HEK293T (cell line): ENCODE data around the gene RCAN3.

Experiments
- CTCF ChIA-PET: fragments of 350-600 bp; formaldehyde crosslinking; extraction: SDS; loops from one replicate; lab custom pipeline; 2021; ENCODE audit warnings: antibody characterized with exemption, inconsistent platforms; lab: Yijun Ruan, JAX
- POLR2A ChIA-PET: fragments of 350-600 bp; formaldehyde crosslinking; extraction: SDS; loops from one replicate; lab custom pipeline; 2020; ENCODE audit warnings: antibody characterized with exemption, inconsistent platforms; lab: Yijun Ruan, JAX
- DNase-seq: peaks from one replicate; pipeline ENCODE4 v3.0.0; 2012; ENCODE audit warnings: mixed read lengths; ENCODE audit errors: extremely low spot score
- ARNT ChIP-seq: fragments of 450-650 bp; IDR thresholded peaks from 2 replicates; pipeline ENCODE4 v1.6.1; 2017; ENCODE audit warnings: mild to moderate bottlenecking
- BHLHE40 ChIP-seq: fragments of 450-650 bp; IDR thresholded peaks from 2 replicates; pipeline ENCODE4 v1.6.1; 2016; ENCODE audit warnings: mild to moderate bottlenecking, moderate library complexity, borderline replicate concordance
- CTBP1 ChIP-seq: fragments of 450-650 bp; IDR thresholded peaks from 2 replicates; pipeline ENCODE4 v1.6.1; 2016; ENCODE audit warnings: borderline replicate concordance
- ELF4 ChIP-seq: fragments of 450-650 bp; IDR thresholded peaks from 2 replicates; pipeline ENCODE4 v1.6.1; 2017; ENCODE audit warnings: antibody characterized with exemption
- FOXA1 ChIP-seq: fragments of 450-650 bp; IDR thresholded peaks from 2 replicates; pipeline ENCODE4 v1.6.1; 2016; ENCODE audit warnings: mild to moderate bottlenecking
- FOXK2 ChIP-seq: fragments of 450-650 bp; IDR thresholded peaks from 2 replicates; pipeline ENCODE4 v1.6.1; 2016; ENCODE audit warnings: mild to moderate bottlenecking
- FOXM1 ChIP-seq: fragments of 450-650 bp; IDR thresholded peaks from 2 replicates; pipeline ENCODE4 v1.6.1; 2017; ENCODE audit warnings: mild to moderate bottlenecking, borderline replicate concordance
- HDGF ChIP-seq: fragments of 450-650 bp; IDR thresholded peaks from 2 replicates; pipeline ENCODE4 v1.6.1; 2017; ENCODE audit warnings: antibody characterized with exemption, borderline replicate concordance
- L3MBTL2 ChIP-seq: fragments of 450-650 bp; conservative IDR thresholded peaks from 2 replicates; pipeline ENCODE4 v1.6.1; 2016; ENCODE audit warnings: mild to moderate bottlenecking
- LEF1 ChIP-seq: fragments of 450-650 bp; IDR thresholded peaks from 2 replicates; pipeline ENCODE4 v1.6.1; 2017; ENCODE audit warnings: mild to moderate bottlenecking, borderline replicate concordance
- NFRKB ChIP-seq: fragments of 450-650 bp; IDR thresholded peaks from 2 replicates; pipeline ENCODE4 v1.6.1; 2016; ENCODE audit warnings: mild to moderate bottlenecking, moderate library complexity
- PKNOX1 ChIP-seq: fragments of 450-650 bp; IDR thresholded peaks from 2 replicates; pipeline ENCODE4 v1.6.1; 2016
- SP1 ChIP-seq: fragments of 450-650 bp; IDR thresholded peaks from 2 replicates; pipeline ENCODE4 v1.6.1; 2017
- SUZ12 ChIP-seq: fragments of 450-650 bp; IDR thresholded peaks from 2 replicates; pipeline ENCODE4 v1.6.1; 2016; ENCODE audit warnings: mild to moderate bottlenecking
- TARDBP ChIP-seq: fragments of 450-650 bp; IDR thresholded peaks from 2 replicates; pipeline ENCODE4 v1.6.1; 2016
- ZNF384 ChIP-seq: fragments of 450-650 bp; IDR thresholded peaks from 2 replicates; pipeline ENCODE4 v1.6.1; 2016

The RCAN3 gene

GRCh38 chr1:24558455-24558854, 55.8 kb downstream of the RCAN3 start:
- POLR2A ChIA-PET, result interaction anchor here (0.8 kb wide), 1 partner anchor 56 kb away, joined by 3 read pairs; the partner anchor contains the start of gene RCAN3
- TF ChIP-seq ELF4 (no peak), FOXA1 (no peak), FOXM1 (no peak), ZNF384 (no peak), TARDBP (no peak), CTBP1 (no peak), L3MBTL2 (no peak)
- CTCF ChIA-PET, result interaction anchor here (0.8 kb wide), 1 partner anchor 29 kb away, joined by 3 read pairs; no protein-coding TSS in a partner anchor
- DNase-seq, result no peak

- CTCF ChIA-PET, result no interaction called here
- POLR2A ChIA-PET, result no interaction called here
- no peak for DNase-seq
- TF ChIP-seq PKNOX1, result no peak
- TF ChIP-seq NFRKB, result no peak
- TF ChIP-seq SP1, result no peak
- no peak for TF ChIP-seq CTBP1
- no peak for TF ChIP-seq SUZ12
- TF ChIP-seq L3MBTL2, result no peak
- no peak for TF ChIP-seq LEF1
- TF ChIP-seq ARNT, result no peak
Measured at GRCh38 chr1:24558902-24559791, 56.5 kb downstream of the RCAN3 start.

GRCh38 chr1:24560361-24560760, 57.7 kb downstream of the RCAN3 start:
- POLR2A ChIA-PET, result no interaction called here
- DNase-seq, result no peak
- CTCF ChIA-PET, result no interaction called here
- TF ChIP-seq SP1 (no peak), ZNF384 (no peak), BHLHE40 (no peak), ELF4 (no peak), HDGF (no peak), TARDBP (no peak), FOXK2 (no peak), SUZ12 (no peak), FOXM1 (no peak), NFRKB (no peak), PKNOX1 (no peak), CTBP1 (no peak), FOXA1 (no peak), L3MBTL2 (no peak), LEF1 (no peak), ARNT (no peak)

- ChIA-PET POLR2A (interaction anchor here (1.4 kb wide), 1 partner anchor 10 kb away, joined by 3 read pairs; no protein-coding TSS in a partner anchor), CTCF (no interaction called here)
- no peak for TF ChIP-seq L3MBTL2
- TF ChIP-seq PKNOX1, result no peak
- no peak for TF ChIP-seq LEF1
- TF ChIP-seq HDGF, result no peak
- no peak for TF ChIP-seq ZNF384
- no peak for TF ChIP-seq ARNT
- TF ChIP-seq ELF4, result no peak
- no peak for TF ChIP-seq NFRKB
- TF ChIP-seq TARDBP, result no peak
- TF ChIP-seq SUZ12, result no peak
- no peak for TF ChIP-seq FOXM1
- no peak for TF ChIP-seq SP1
- TF ChIP-seq BHLHE40, result no peak
- no peak for TF ChIP-seq CTBP1
- no peak for TF ChIP-seq FOXA1
- TF ChIP-seq FOXK2, result no peak
- no peak for DNase-seq
Measured at GRCh38 chr1:24562625-24563024, 60.0 kb downstream of the RCAN3 start.

- ChIA-PET CTCF (interaction anchor here (0.7 to 1.3 kb wide), 2 partner anchors 22 to 58 kb away, joined by 3 read pairs; no protein-coding TSS in a partner anchor), POLR2A (no interaction called here)
- no peak for DNase-seq
- no peak for TF ChIP-seq FOXM1
- no peak for TF ChIP-seq L3MBTL2
- TF ChIP-seq ELF4, result no peak
- no peak for TF ChIP-seq FOXA1
- TF ChIP-seq ARNT, result no peak
Measured at GRCh38 chr1:24564695-24565094, 62.1 kb downstream of the RCAN3 start.

GRCh38 chr1:24566236-24566867, 63.7 kb downstream of the RCAN3 start:
- POLR2A ChIA-PET, result interaction anchor here (0.7 kb wide), 1 partner anchor 76 kb away, joined by 3 read pairs; no protein-coding TSS in a partner anchor
- CTCF ChIA-PET, result no interaction called here
- no peak for TF ChIP-seq FOXK2
- TF ChIP-seq FOXM1, result no peak
- no peak for TF ChIP-seq SP1
- TF ChIP-seq PKNOX1, result no peak
- TF ChIP-seq FOXA1, result no peak
- TF ChIP-seq NFRKB, result no peak
- TF ChIP-seq ARNT, result no peak
- TF ChIP-seq CTBP1, result no peak
- no peak for TF ChIP-seq L3MBTL2
- TF ChIP-seq SUZ12, result no peak
- DNase-seq, result no peak
